GM23338 (cell line): ENCODE data around the gene ALOX5AP.

Experiments
- CREB1 ChIP-seq: fragments of 250-450 bp; sonication (Bioruptor Pico); IDR thresholded peaks from 2 replicates; pipeline ENCODE4 v1.5.0; 2020; ENCODE audit warnings: low read depth, mild to moderate bottlenecking, moderate library complexity
- CTCF ChIP-seq, 2 experiments: fragments of 200-600 bp in 1 of 2; sonication (generic) in 1 of 2; conservative IDR thresholded peaks; 2 replicates each; pipeline versions ENCODE4 v1.5.1 to v1.6.1; 2016 to 2017; ENCODE audit warnings: antibody characterized with exemption in 2 of 2, low read depth in 2 of 2, mild to moderate bottlenecking in 2 of 2, moderate library complexity in 1 of 2
- POLR2AphosphoS5 ChIP-seq: IDR thresholded peaks from 2 replicates; pipeline ENCODE4 v1.6.1; 2016; ENCODE audit warnings: antibody characterized with exemption, low read depth

GRCh38 chr13:30766231-30766630, 30.9 kb downstream of the ALOX5AP start:
- TF ChIP-seq POLR2AphosphoS5 (no peak), CREB1 (CRISPR knock-in tag) (no peak), CTCF (conservative IDR thresholded peaks at IDR 0.05; ENCODE audit: low read depth in 2 of 2) (no peak)
